ENCODE data around the gene TP63. TPM values are rescaled to one million over a fixed set of nuclear protein-coding genes. Genes with fewer than 3 reads are reported as not detected.

TP63 gene
- total RNA-seq, 1 experiment from 2014 or later: 41.9 TPM

DNA sequence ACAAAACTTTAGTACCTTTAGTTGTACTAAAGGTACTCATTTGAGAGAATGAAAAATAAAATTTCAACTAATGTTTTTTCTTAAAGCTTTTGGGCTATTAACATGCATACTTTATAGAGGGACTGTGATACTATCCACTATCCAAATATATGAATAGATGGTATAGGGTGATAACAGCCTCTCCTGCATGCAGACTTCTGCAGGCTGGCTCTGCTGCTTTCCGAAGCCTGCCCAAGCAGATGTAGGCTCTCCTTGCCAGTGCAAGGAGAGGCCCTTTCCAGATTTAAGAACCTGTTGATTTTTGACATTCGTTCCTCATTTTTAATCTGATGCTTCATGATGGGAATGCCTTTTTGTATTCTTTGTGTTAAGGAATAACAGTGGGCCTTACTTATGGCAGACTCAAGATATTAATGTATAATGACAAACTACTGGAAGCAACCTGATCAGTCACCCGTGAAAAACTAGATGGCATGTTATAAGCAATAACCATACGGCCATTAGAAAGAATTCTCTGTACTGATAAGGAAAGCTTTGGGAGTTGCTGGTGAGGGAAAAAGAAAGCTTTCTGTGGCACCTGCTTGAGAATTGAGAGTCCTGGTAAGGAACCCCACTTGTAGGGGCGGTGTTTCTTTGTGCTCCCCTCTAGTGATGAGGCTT, 181.7 kb downstream of the TP63 start:
- no peaks in the 10 kb centered on the region for H3K4me1 Mint-ChIP-seq (ENCODE audit: insufficient read depth, unreplicated experiment)
- no peak overlapping the region for H3K4me3 Mint-ChIP-seq (ENCODE audit: unreplicated experiment)
- ChIA-PET CTCF (no interaction called here), POLR2A (interaction anchor here (0.6 to 1.4 kb wide), 7 partner anchors 10 to 1309 kb away, joined by 3 to 9 read pairs (median 3); no protein-coding TSS in a partner anchor)
- no peak for DNase-seq (ENCODE audit: unreplicated experiment)
- H3K9me3 Mint-ChIP-seq (ENCODE audit: unreplicated experiment): no peaks in the 10 kb centered on the region
- intact Hi-C loops (cut with micrococcal nuclease): no loop called here
- BruUV-seq (replicated peaks): no TSS peak
- no peaks in the 10 kb centered on the region for H3K27me3 Mint-ChIP-seq (ENCODE audit: insufficient read depth, unreplicated experiment)
- no peak overlapping the region for H3K27ac Mint-ChIP-seq (ENCODE audit: low read depth, unreplicated experiment)
- TF ChIP-seq, protein P1, sequence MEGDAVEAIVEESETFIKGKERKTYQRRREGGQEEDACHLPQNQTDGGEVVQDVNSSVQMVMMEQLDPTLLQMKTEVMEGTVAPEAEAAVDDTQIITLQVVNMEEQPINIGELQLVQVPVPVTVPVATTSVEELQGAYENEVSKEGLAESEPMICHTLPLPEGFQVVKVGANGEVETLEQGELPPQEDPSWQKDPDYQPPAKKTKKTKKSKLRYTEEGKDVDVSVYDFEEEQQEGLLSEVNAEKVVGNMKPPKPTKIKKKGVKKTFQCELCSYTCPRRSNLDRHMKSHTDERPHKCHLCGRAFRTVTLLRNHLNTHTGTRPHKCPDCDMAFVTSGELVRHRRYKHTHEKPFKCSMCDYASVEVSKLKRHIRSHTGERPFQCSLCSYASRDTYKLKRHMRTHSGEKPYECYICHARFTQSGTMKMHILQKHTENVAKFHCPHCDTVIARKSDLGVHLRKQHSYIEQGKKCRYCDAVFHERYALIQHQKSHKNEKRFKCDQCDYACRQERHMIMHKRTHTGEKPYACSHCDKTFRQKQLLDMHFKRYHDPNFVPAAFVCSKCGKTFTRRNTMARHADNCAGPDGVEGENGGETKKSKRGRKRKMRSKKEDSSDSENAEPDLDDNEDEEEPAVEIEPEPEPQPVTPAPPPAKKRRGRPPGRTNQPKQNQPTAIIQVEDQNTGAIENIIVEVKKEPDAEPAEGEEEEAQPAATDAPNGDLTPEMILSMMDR (IDR thresholded peaks at IDR 0.05; ENCODE audit: unreplicated experiment): no peak
- peaks cover 14% of the 10 kb centered on the region for H3K36me3 Mint-ChIP-seq (ENCODE audit: insufficient read depth, unreplicated experiment)

DNA sequence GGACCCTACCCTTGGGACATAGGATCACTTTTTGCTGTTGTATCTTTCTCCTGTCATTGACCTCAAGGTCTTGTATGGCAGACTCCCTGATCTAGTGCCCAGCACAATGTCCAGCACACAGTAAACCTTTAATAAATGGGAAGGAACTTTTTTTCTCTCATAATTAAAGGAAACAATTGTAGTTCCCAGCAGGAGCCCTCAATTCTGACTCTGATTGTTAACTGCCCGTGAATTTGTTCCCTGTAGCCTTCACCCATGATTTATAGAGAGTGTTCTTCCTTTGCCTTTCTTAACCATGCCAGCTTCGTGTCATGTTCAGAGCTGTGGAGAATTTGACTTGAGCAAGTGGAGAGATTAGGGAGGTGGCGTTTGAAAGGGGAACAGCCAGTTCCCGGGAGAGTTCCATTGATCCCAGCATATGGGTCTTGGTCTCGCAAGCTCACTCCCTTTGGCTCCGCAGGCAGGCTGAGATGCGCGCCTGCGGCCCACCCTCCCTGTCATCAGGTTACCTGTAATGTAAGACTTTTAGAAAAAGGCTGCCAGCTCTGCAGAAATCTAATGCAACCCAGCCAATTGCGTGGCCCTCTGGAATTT, 182.6 kb downstream of the TP63 start:
- H3K27me3 Mint-ChIP-seq (ENCODE audit: insufficient read depth, unreplicated experiment): no peaks in the 10 kb centered on the region
- BruUV-seq (replicated peaks): no TSS peak
- no peaks in the 10 kb centered on the region for H3K9me3 Mint-ChIP-seq (ENCODE audit: unreplicated experiment)
- intact Hi-C loops (cut with micrococcal nuclease): no loop called here
- CTCF ChIA-PET: no interaction called here
- H3K4me3 Mint-ChIP-seq (ENCODE audit: unreplicated experiment): no peak overlapping the region
- peaks cover 14% of the 10 kb centered on the region for H3K36me3 Mint-ChIP-seq (ENCODE audit: insufficient read depth, unreplicated experiment)
- no peaks in the 10 kb centered on the region for H3K4me1 Mint-ChIP-seq (ENCODE audit: insufficient read depth, unreplicated experiment)
- no peak overlapping the region for H3K27ac Mint-ChIP-seq (ENCODE audit: low read depth, unreplicated experiment)
- TF ChIP-seq, protein P1 (IDR thresholded peaks at IDR 0.05; ENCODE audit: unreplicated experiment): no peak
- POLR2A ChIA-PET: interaction anchor here (0.7 to 1.4 kb wide), 4 partner anchors 11 to 48 kb away, joined by 3 to 9 read pairs (median 4); no protein-coding TSS in a partner anchor
- no peak for DNase-seq (ENCODE audit: unreplicated experiment)

DNA sequence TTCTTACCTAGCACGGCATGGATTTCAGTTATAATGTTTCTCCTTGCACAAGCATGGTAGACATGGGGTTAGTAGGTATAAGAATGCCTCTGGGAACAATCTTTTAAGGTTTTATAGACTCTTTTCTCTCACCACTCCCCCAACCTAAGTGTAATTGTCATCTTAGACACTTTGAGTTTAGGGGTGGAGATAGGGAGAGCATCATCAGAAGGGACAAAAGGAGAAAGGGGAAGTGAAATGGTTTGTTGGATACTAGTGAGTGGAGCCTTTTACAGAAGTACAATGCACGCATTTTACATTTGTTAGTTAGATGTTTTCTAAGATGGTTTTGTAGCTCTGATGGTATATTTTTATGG, 189.2 kb downstream of the TP63 start:
- TF ChIP-seq, protein P1 (IDR thresholded peaks at IDR 0.05; ENCODE audit: unreplicated experiment): no peak
- Mint-ChIP-seq H3K27ac (ENCODE audit: low read depth, unreplicated experiment) (peak overlapping the region; percentile 41), H3K27me3 (ENCODE audit: insufficient read depth, unreplicated experiment) (no peaks in the 10 kb centered on the region), H3K4me3 (ENCODE audit: unreplicated experiment) (no peak overlapping the region), H3K4me1 (ENCODE audit: insufficient read depth, unreplicated experiment) (peaks cover 22% of the 10 kb centered on the region), H3K36me3 (ENCODE audit: insufficient read depth, unreplicated experiment) (peaks cover 9% of the 10 kb centered on the region), H3K9me3 (ENCODE audit: unreplicated experiment) (no peaks in the 10 kb centered on the region)
- intact Hi-C loops (cut with micrococcal nuclease): no loop called here
- CTCF ChIA-PET: interaction anchor here (0.9 kb wide), 1 partner anchor 19 kb away, joined by 4 read pairs; no protein-coding TSS in a partner anchor
- POLR2A ChIA-PET: interaction anchor here (1.3 to 1.5 kb wide), 2 partner anchors 14 to 23 kb away, joined by 4 read pairs; no protein-coding TSS in a partner anchor
- BruUV-seq (replicated peaks): no TSS peak
- no peak for DNase-seq (ENCODE audit: unreplicated experiment)

DNA sequence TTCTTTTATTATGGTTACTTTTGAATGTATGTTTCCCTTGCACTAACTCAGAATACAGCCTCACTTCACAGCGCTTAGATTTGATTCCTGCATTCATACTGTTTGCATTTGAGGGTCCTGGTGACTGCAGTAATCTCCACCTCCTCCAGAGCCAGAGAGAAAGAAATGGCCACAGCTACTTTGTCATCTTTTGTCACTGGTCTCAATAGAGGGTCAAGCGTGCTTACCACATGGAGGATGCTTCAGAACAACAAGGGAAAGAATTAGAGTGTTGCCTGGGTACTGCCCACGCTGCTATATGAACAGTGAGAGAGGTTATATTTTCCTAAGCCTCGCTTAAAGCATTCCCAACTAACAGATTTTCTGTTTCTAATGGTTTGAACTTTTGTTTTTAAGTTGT, 190.1 kb downstream of the TP63 start:
- H3K4me1 Mint-ChIP-seq (ENCODE audit: insufficient read depth, unreplicated experiment): peaks cover 22% of the 10 kb centered on the region
- no peaks in the 10 kb centered on the region for H3K9me3 Mint-ChIP-seq (ENCODE audit: unreplicated experiment)
- POLR2A ChIA-PET: interaction anchor here (0.7 to 1.5 kb wide), 3 partner anchors 13 to 22 kb away, joined by 3 to 4 read pairs (median 4); no protein-coding TSS in a partner anchor
- intact Hi-C loops (cut with micrococcal nuclease): no loop called here
- H3K36me3 Mint-ChIP-seq (ENCODE audit: insufficient read depth, unreplicated experiment): peaks cover 9% of the 10 kb centered on the region
- CTCF ChIA-PET: no interaction called here
- DNase-seq (ENCODE audit: unreplicated experiment): no peak
- peak overlapping the region; percentile 42 for H3K27ac Mint-ChIP-seq (ENCODE audit: low read depth, unreplicated experiment)
- no peaks in the 10 kb centered on the region for H3K27me3 Mint-ChIP-seq (ENCODE audit: insufficient read depth, unreplicated experiment)
- BruUV-seq (replicated peaks): no TSS peak
- TF ChIP-seq, protein P1 (IDR thresholded peaks at IDR 0.05; ENCODE audit: unreplicated experiment): no peak
- H3K4me3 Mint-ChIP-seq (ENCODE audit: unreplicated experiment): no peak overlapping the region
